Loucy (cell line): ENCODE data around the gene KIF26A.

ENCODE experiments used
- CTCF ChIP-seq: fragments of 200-600 bp; sonication (generic); conservative IDR thresholded peaks from 2 replicates; pipeline ENCODE4 v1.5.1; 2014; ENCODE audit warnings: mild to moderate bottlenecking, antibody characterized with exemption, low read length
- EZH2phosphoT487 ChIP-seq: fragments of 200-600 bp; IDR thresholded peaks from 2 replicates; pipeline ENCODE4 v1.6.1; 2018; ENCODE audit warnings: antibody characterized with exemption, mild to moderate bottlenecking, moderate library complexity, borderline replicate concordance

DNA sequence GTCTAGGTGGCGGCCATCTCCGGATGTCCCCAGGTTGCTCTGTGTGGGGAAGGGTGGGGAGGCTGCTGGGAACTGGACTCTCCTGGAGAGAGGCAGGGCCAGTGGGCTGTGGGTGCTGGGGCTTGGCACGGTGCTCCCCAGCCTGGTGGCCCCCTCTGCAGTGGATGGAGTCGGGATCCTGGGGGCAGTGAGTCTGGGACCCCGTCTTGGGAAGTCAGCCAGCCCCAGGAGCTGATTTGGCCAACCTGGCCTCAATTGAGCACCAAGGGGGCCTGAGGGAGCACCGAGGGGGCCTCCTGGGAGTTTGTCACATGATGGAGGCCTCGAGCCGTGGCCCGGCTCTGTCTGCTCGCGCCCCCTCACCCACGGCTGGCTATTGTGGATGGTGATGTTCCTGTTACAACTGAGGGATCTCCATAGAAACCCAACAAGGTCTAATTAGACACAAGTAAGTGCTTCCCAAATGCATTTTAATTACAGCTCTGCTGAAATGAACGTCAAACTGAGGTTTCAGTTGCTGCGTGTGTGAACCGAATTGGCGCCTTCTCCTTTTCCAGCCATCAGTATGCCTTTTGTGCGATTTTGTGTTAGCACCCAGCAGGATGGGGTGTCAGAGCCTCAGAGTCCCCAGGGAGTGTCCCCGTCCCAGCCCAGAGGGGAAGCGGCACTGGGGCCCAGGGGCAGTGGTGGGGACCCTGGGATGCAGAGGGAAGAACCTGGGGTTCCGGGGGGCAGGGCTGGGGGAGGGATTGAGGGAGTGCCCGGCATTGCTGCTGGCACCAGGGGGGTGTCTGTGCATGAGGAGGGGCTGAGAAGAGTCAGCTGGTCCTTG is 71.8 kb downstream of the KIF26A start:
- TF ChIP-seq CTCF (no peak), EZH2phosphoT487 (no peak)
